Caco-2 (cell line): ENCODE measurements around the gene LILRB3. TPM values are rescaled to one million over a fixed set of nuclear protein-coding genes. Genes with fewer than 3 reads are reported as not detected.
"Not testable (repeated sequence)": the region's sequence is repeated elsewhere in the genome, so short reads cannot be mapped to it uniquely, and the experiment has no call there.

Experiments used
- BruUV-seq: library from RNA; stranded (reverse); fragments of 400-500 nt; replicated peaks from 2 replicates; lab custom pipeline; 2021; lab: Mats Ljungman, UMichigan
- CTCF ChIA-PET: fragments of 300-600 bp; sonication (Branson Sonifier 250); formaldehyde crosslinking; loops from one replicate; lab custom pipeline; 2022; ENCODE audit warnings: antibody characterized with exemption; lab: Charles Lee
- POLR2A ChIA-PET: fragments of 300-600 bp; sonication (Branson Sonifier 250); formaldehyde crosslinking; loops from one replicate; lab custom pipeline; 2022; ENCODE audit warnings: antibody characterized with exemption; lab: Charles Lee
- DNase-seq, 2 experiments: peaks; one replicate each; pipeline versions ENCODE4 v3.0.0 to v3.0.0-alpha.2; 2020 to 2022
- H3K27me3 ChIP-seq: replicated peaks from 2 replicates; pipeline ENCODE4 v1.6.0; 2011; ENCODE audit warnings: low read length; ENCODE audit not compliant: control insufficient read depth, insufficient read depth
- H3K36me3 ChIP-seq: 2 replicates; pipeline ENCODE4 v1.5.1; 2011; ENCODE audit warnings: low read length; ENCODE audit not compliant: control insufficient read depth, insufficient read depth
- H3K4me1 ChIP-seq: fragments of 250-450 bp; sonication (Bioruptor Pico); 2 replicates; pipeline ENCODE4 v1.5.1; 2020; ENCODE audit warnings: mild to moderate bottlenecking
- H3K4me3 ChIP-seq: 2 replicates; pipeline ENCODE4 v1.5.1; 2011; ENCODE audit warnings: low read depth, mild to moderate bottlenecking, control low read depth, low read length
- H3K9me3 ChIP-seq: fragments of 250-450 bp; sonication (Bioruptor Pico); 2 replicates; pipeline ENCODE4 v1.5.1; 2020; ENCODE audit warnings: mild to moderate bottlenecking, moderate library complexity
- H3K27ac Mint-ChIP-seq: one replicate; pipeline ENCODE4 v1.8.0; 2022; ENCODE audit warnings: mixed read lengths; ENCODE audit not compliant: unreplicated experiment
- H3K27me3 Mint-ChIP-seq: one replicate; pipeline ENCODE4 v1.8.0; 2022; ENCODE audit warnings: mixed read lengths; ENCODE audit not compliant: insufficient read depth, unreplicated experiment
- H3K36me3 Mint-ChIP-seq: one replicate; pipeline ENCODE4 v1.8.0; 2022; ENCODE audit warnings: mild to moderate bottlenecking, mixed read lengths; ENCODE audit not compliant: insufficient read depth, unreplicated experiment
- H3K4me1 Mint-ChIP-seq: one replicate; pipeline ENCODE4 v1.8.0; 2022; ENCODE audit warnings: low read depth, mixed read lengths; ENCODE audit not compliant: unreplicated experiment
- H3K4me3 Mint-ChIP-seq: one replicate; pipeline ENCODE4 v1.8.0; 2022; ENCODE audit warnings: mild to moderate bottlenecking, moderate library complexity, mixed read lengths; ENCODE audit not compliant: unreplicated experiment
- H3K9me3 Mint-ChIP-seq: one replicate; pipeline ENCODE4 v1.8.0; 2022; ENCODE audit warnings: mixed read lengths; ENCODE audit not compliant: unreplicated experiment
- CTCF ChIP-seq, 2 experiments: fragments of 200-600 bp in 1 of 2; IDR thresholded peaks; 1 replicate in 1 of 2; 2 replicates in 1 of 2; pipeline versions ENCODE4 v1.5.1 to v1.8.0; 2011 to 2022; ENCODE audit warnings: antibody characterized with exemption in 1 of 2, control low read depth in 1 of 2, inconsistent platforms in 1 of 2, low read depth in 1 of 2, low read length in 1 of 2, mild to moderate bottlenecking in 1 of 2, moderate library complexity in 1 of 2; ENCODE audit not compliant: insufficient read depth in 1 of 2, severe bottlenecking in 1 of 2, unreplicated experiment in 1 of 2
- intact Hi-C: fragments of 100-400 bp; cut with micrococcal nuclease; formaldehyde crosslinking; loops from one replicate; pipeline ENCODE4 v1.10.0; 2022; ENCODE audit not compliant: unreplicated experiment
- total RNA-seq: library from RNA; stranded (reverse); gene quantifications from 2 replicates; pipeline ENCODE4 v1.2.3, GENCODE V29; 2022

The LILRB3 gene
- total RNA-seq, 1 experiment from 2014 or later = not detected

GRCh38 chr19:54172471-54173358 lies 50.1 kb downstream of the LILRB3 start, which contains the start of gene TMC4:
Gene TMC4, minus strand, starts transcription at chr19:54173160. Its CDS starts 43 bp downstream, at chr19:54173117.
- no peaks in the 10 kb centered on the region for H3K27me3 Mint-ChIP-seq
- intact Hi-C loops = loop anchor here (1.0 to 2.0 kb wide), 5 partner anchors 10 to 59 kb away; partner anchors contain the start of gene CNOT3
- Histone ChIP-seq H3K4me3 (peak within 1 kb of the TSS; percentile 46), H3K27me3 (no peaks in the 10 kb centered on the region), H3K36me3 (peaks cover 2% of the 10 kb centered on the region; the same call in 1 of the 2 replicates), H3K9me3 (no peaks in the 10 kb centered on the region), H3K4me1 (peaks cover 10% of the 10 kb centered on the region)
- no TSS peak for BruUV-seq
- CTCF ChIA-PET = interaction anchor here (0.6 to 2.6 kb wide), 12 partner anchors 8 to 93 kb away, joined by 3 to 56 read pairs (median 6); partner anchors contain the start of genes CNOT3, LENG1, MBOAT7 and TSEN34
- H3K4me3 Mint-ChIP-seq = peak within 1 kb of the TSS; percentile 86
- H3K9me3 Mint-ChIP-seq = no peaks in the 10 kb centered on the region
- peak within 1 kb of the TSS; percentile 99 for H3K27ac Mint-ChIP-seq
- H3K36me3 Mint-ChIP-seq = peaks cover 63% of the 10 kb centered on the region
- POLR2A ChIA-PET = interaction anchor here (0.5 to 3.1 kb wide), 9 partner anchors 13 to 38 kb away, joined by 3 to 40 read pairs (median 5); partner anchors contain the start of genes CNOT3, LENG1, MBOAT7 and RPS9
- H3K4me1 Mint-ChIP-seq = peaks cover 21% of the 10 kb centered on the region
- DNase-seq = peak; percentile 95 to 96
- peak; percentile 87 to 95 for TF ChIP-seq CTCF (IDR thresholded peaks at IDR 0.05; ENCODE audit: insufficient read depth in 1 of 2, low read depth in 1 of 2, low read length in 1 of 2, severe bottlenecking in 1 of 2, unreplicated experiment in 1 of 2)

- Mint-ChIP-seq H3K4me1 (peaks cover 21% of the 10 kb centered on the region), H3K4me3 (peak overlapping the region; percentile 86), H3K36me3 (peaks cover 63% of the 10 kb centered on the region), H3K27ac (peak overlapping the region; percentile 99)
- H3K27me3 Mint-ChIP-seq, BruUV-seq, H3K9me3 ChIP-seq, H3K27me3 ChIP-seq, H3K4me1 ChIP-seq, H3K9me3 Mint-ChIP-seq, DNase-seq, H3K36me3 ChIP-seq: not testable (repeated sequence)
- intact Hi-C loops = loop anchor here (2.0 kb wide), 1 partner anchor 37 kb away; no protein-coding TSS in a partner anchor
- ChIA-PET POLR2A (interaction anchor here (0.8 to 3.1 kb wide), 3 partner anchors 16 to 36 kb away, joined by 3 to 40 read pairs (median 3); partner anchors contain the start of genes MBOAT7 and TSEN34), CTCF (interaction anchor here (0.6 to 2.6 kb wide), 4 partner anchors 13 to 94 kb away, joined by 3 to 56 read pairs (median 11); partner anchors contain the start of genes CNOT3, LENG1 and MBOAT7)
- H3K4me3 ChIP-seq = peak overlapping the region; percentile 17
Observed at GRCh38 chr19:54171736-54172431, 50.9 kb downstream of the LILRB3 start.

GRCh38 chr19:54169149-54169740 lies 53.6 kb downstream of the LILRB3 start:
- no peaks in the 10 kb centered on the region for H3K27me3 Mint-ChIP-seq
- Histone ChIP-seq H3K9me3 (no peaks in the 10 kb centered on the region), H3K4me3 (no peak overlapping the region), H3K36me3 (no peaks in the 10 kb centered on the region), H3K4me1 (peaks cover 10% of the 10 kb centered on the region), H3K27me3 (no peaks in the 10 kb centered on the region)
- DNase-seq = no peak
- H3K9me3 Mint-ChIP-seq = peaks cover 12% of the 10 kb centered on the region
- H3K36me3 Mint-ChIP-seq = peaks cover 66% of the 10 kb centered on the region
- H3K4me1 Mint-ChIP-seq = peaks cover 28% of the 10 kb centered on the region
- H3K27ac Mint-ChIP-seq = no peak overlapping the region
- H3K4me3 Mint-ChIP-seq = no peak overlapping the region
- ChIA-PET POLR2A (interaction anchor here (0.8 kb wide), 1 partner anchor 20 kb away, joined by 3 read pairs; the partner anchor contains the start of gene MBOAT7), CTCF (interaction anchor here (0.6 to 1.7 kb wide), 7 partner anchors 8 to 210 kb away, joined by 3 to 10 read pairs (median 5); partner anchors contain the start of genes CNOT3, LENG1 and MBOAT7)
- no TSS peak for BruUV-seq
- TF ChIP-seq CTCF (IDR thresholded peaks at IDR 0.05; ENCODE audit: insufficient read depth in 1 of 2, low read depth in 1 of 2, low read length in 1 of 2, severe bottlenecking in 1 of 2, unreplicated experiment in 1 of 2) = no peak
- intact Hi-C loops = no loop called here
